Measurements from ENCODE around the gene CACNA1I. TPM values are rescaled to one million over a fixed set of nuclear protein-coding genes. Genes with fewer than 3 reads are reported as not detected.

Gene CACNA1I
- total and polyA plus RNA-seq, 7 donors, result under 0.01 to 0.95 (median 0.15) TPM; not detected in 3

DNA sequence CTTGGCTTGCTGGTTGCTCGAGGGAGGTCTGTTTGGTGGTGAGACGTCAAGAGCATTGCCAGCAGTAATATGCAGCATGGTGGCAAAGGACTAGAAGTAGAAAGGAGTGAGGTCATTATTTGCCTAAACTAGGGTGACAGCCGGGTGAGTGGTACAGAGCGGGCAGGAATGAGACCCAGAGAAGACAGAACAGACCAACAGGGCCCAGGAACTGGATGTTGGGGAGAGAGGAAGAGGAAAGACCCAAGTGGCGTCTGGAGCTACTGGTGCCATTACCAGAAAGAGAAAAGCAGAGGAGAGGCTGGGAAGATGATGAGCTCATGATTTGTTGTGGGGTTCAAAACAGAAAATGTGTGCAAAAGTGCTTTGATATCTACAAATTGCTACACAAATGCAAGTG, 164.3 kb downstream of the CACNA1I start:
- no peak for DNase-seq
- Histone ChIP-seq H3K27me3 (peaks cover 0 to 29% (median 2%) of the 10 kb centered on the region in 3 donors), H3K4me3 (no peak overlapping the region), H3K36me3 (no peaks in the 10 kb centered on the region), H3K4me1 (no peaks in the 10 kb centered on the region), H3K27ac (no peak overlapping the region), H3K9me3 (peaks cover 0 to 4% (median 0%) of the 10 kb centered on the region in 4 donors)
- intact Hi-C loops (cut with DNase I), result no loop called here
- 89% methylated on average over 5 of the region's 5 CpGs for WGBS, 2 donors
- TF ChIP-seq POLR2A (IDR thresholded peaks at IDR 0.05) (no peak), EP300 (IDR thresholded peaks at IDR 0.05) (no peak)

DNA sequence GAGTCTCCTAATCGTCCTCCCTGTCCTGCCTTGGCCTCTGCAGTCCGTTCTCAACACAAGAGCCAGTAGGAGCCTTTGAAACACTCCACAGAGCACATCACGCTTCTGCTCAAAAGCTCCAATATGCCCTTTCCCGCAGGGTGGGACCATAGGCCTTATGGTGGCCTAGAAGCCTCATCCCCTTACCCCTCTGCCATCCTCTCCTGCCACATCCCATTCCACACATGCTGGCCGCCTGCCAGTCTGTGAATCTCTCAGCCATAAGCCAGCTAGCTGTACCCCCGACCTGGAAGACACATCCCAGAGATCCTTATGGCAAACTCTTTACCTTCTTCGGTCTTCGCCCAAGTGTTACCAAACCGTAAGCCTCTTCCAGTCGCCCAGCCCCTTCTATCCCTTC, 165.2 kb downstream of the CACNA1I start:
- H3K4me1 ChIP-seq, result no peaks in the 10 kb centered on the region
- peaks cover 0 to 5% (median 0%) of the 10 kb centered on the region in 4 donors for H3K9me3 ChIP-seq
- H3K27me3 ChIP-seq, result peaks cover 0 to 29% (median 2%) of the 10 kb centered on the region in 3 donors
- no peak overlapping the region for H3K4me3 ChIP-seq
- TF ChIP-seq POLR2AphosphoS5 (IDR thresholded peaks at IDR 0.05) (no peak), EP300 (IDR thresholded peaks at IDR 0.05) (no peak), POLR2A (IDR thresholded peaks at IDR 0.05) (no peak)
- TF ChIP-seq, protein P1, sequence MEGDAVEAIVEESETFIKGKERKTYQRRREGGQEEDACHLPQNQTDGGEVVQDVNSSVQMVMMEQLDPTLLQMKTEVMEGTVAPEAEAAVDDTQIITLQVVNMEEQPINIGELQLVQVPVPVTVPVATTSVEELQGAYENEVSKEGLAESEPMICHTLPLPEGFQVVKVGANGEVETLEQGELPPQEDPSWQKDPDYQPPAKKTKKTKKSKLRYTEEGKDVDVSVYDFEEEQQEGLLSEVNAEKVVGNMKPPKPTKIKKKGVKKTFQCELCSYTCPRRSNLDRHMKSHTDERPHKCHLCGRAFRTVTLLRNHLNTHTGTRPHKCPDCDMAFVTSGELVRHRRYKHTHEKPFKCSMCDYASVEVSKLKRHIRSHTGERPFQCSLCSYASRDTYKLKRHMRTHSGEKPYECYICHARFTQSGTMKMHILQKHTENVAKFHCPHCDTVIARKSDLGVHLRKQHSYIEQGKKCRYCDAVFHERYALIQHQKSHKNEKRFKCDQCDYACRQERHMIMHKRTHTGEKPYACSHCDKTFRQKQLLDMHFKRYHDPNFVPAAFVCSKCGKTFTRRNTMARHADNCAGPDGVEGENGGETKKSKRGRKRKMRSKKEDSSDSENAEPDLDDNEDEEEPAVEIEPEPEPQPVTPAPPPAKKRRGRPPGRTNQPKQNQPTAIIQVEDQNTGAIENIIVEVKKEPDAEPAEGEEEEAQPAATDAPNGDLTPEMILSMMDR (IDR thresholded peaks at IDR 0.05), result no peak
- intact Hi-C loops (cut with DNase I), result no loop called here
- 84 to 87% methylated on average over 10 of the region's 10 CpGs for whole genome bisulfite sequencing, 2 donors
- no peak overlapping the region for H3K27ac ChIP-seq
- no peaks in the 10 kb centered on the region for H3K36me3 ChIP-seq
- DNase-seq, result no peak

DNA sequence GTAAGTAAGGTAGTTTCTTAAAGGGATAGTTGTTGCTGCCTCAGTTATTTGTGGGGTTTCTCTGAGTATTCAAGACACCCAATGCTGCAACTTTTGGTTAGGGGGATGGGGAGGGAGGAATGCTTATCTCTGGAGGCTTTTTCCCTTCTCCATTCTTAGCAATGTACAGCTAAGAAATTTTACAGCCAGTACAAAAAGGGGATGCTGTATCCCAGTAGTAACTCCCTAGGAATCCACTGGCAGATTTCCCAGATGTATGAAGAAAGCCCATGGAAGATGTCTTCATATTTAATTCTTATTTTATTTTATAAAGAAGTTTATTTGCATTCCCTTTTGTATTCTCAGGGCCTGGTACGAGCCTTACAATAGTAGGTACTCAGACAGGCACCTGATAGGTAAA, 168.2 kb downstream of the CACNA1I start:
- 75 to 84% methylated on average over 1 of the region's 1 CpG for WGBS, 2 donors
- H3K4me3 ChIP-seq, result no peak overlapping the region
- H3K27ac ChIP-seq, result no peak overlapping the region
- TF ChIP-seq POLR2A (IDR thresholded peaks at IDR 0.05), result no peak
- no peak for DNase-seq
- H3K36me3 ChIP-seq, result no peaks in the 10 kb centered on the region
- H3K9me3 ChIP-seq, result peaks cover 0 to 5% (median 0%) of the 10 kb centered on the region in 4 donors
- intact Hi-C loops (cut with DNase I), result no loop called here
- peaks cover 0 to 6% (median 2%) of the 10 kb centered on the region in 3 donors for H3K27me3 ChIP-seq
- no peaks in the 10 kb centered on the region for H3K4me1 ChIP-seq

Other genes with a start within 250 kb of the CACNA1I start
- gene SYNGR1, start 220.8 kb upstream of the CACNA1I start, total RNA-seq, result 10 to 100 TPM; 14.5 to 29.4 (median 20.2) TPM
- 1 to 10 TPM in 2 of 3 donors, under 1 TPM in 1; 0.69 to 8.4 (median 7.5) TPM for gene SYNGR1, start 220.8 kb upstream of the CACNA1I start, polyA plus RNA-seq
- gene TAB1, start 171.0 kb upstream of the CACNA1I start, total RNA-seq, result 10 to 100 TPM; 19.6 to 24.6 (median 21.3) TPM
- gene TAB1, start 171.0 kb upstream of the CACNA1I start, polyA plus RNA-seq, result 10 to 100 TPM in 1 of 3 donors, 1 to 10 TPM in 2; 8.8 to 17.5 (median 9.0) TPM
- 1 to 10 TPM in 3 of 4 donors, under 1 TPM in 1; 0.99 to 1.4 (median 1.2) TPM for gene MGAT3, start 113.7 kb upstream of the CACNA1I start, total RNA-seq
- 1 to 10 TPM in 1 of 3 donors, under 1 TPM in 2; 0.60 to 8.1 (median 0.92) TPM for gene MGAT3, start 113.7 kb upstream of the CACNA1I start, polyA plus RNA-seq
- 10 to 100 TPM; 11.8 to 19.7 (median 14.2) TPM for gene MIEF1, start 68.5 kb upstream of the CACNA1I start, total RNA-seq
- gene MIEF1, start 68.5 kb upstream of the CACNA1I start, polyA plus RNA-seq, result 10 to 100 TPM in 2 of 3 donors, 1 to 10 TPM in 1; 9.0 to 25.4 (median 11.6) TPM
- 100 to 1,000 TPM; 483 to 651 (median 631) TPM for gene ATF4, start 50.2 kb upstream of the CACNA1I start, total RNA-seq
- gene ATF4, start 50.2 kb upstream of the CACNA1I start, polyA plus RNA-seq, result 100 to 1,000 TPM; 423 to 446 (median 444) TPM
- gene RPS19BP1, start 38.0 kb upstream of the CACNA1I start, total RNA-seq, result 100 to 1,000 TPM; 148 to 217 (median 189) TPM
- 100 to 1,000 TPM; 176 to 180 (median 180) TPM for gene RPS19BP1, start 38.0 kb upstream of the CACNA1I start, polyA plus RNA-seq

Measured in sigmoid colon (tissue), 7 donors.